GM12865 (cell line): ENCODE data around the gene FIGLA.

Experiments used
- DNase-seq: peaks from one replicate; pipeline ENCODE4 v3.0.0; 2010; ENCODE audit warnings: low read depth
- H3K4me3 ChIP-seq: 2 replicates; pipeline ENCODE4 v1.5.1; 2011; ENCODE audit warnings: mild to moderate bottlenecking, low read depth, low read length, control low read depth
- CTCF ChIP-seq: IDR thresholded peaks from 2 replicates; pipeline ENCODE4 v1.5.1; 2011; ENCODE audit warnings: low read length, control low read depth, low read depth, inconsistent platforms; ENCODE audit not compliant: insufficient read depth; ENCODE audit errors: missing control alignments

The FIGLA gene

GRCh38 chr2:70738159-70738558 lies 52.3 kb downstream of the FIGLA start:
- TF ChIP-seq CTCF, result no peak
- no peak for DNase-seq
- H3K4me3 ChIP-seq, result no peak overlapping the region

- no peak for TF ChIP-seq CTCF
- no peak for DNase-seq
Observed at GRCh38 chr2:70735071-70735470, 55.4 kb downstream of the FIGLA start.

GRCh38 chr2:70733646-70734180 lies 56.7 kb downstream of the FIGLA start:
- DNase-seq, result no peak
- H3K4me3 ChIP-seq, result no peak overlapping the region
- no peak for TF ChIP-seq CTCF

More at GRCh38 chr2:70735071-70735470, 55.4 kb downstream of the FIGLA start:
- H3K4me3 ChIP-seq, result no peak overlapping the region

GRCh38 chr2:70732766-70733645 lies 57.4 kb downstream of the FIGLA start:
- TF ChIP-seq CTCF, result no peak
- DNase-seq, result no peak
- H3K4me3 ChIP-seq, result no peak overlapping the region

GRCh38 chr2:70730730-70731129 lies 59.7 kb downstream of the FIGLA start:
- H3K4me3 ChIP-seq, result no peak overlapping the region
- TF ChIP-seq CTCF, result no peak
- no peak for DNase-seq

- no peak for DNase-seq
- TF ChIP-seq CTCF, result no peak
- no peak overlapping the region for H3K4me3 ChIP-seq
Observed at GRCh38 chr2:70729647-70730046, 60.8 kb downstream of the FIGLA start.
